Frontal cortex (tissue), 4 donors: Measurements from ENCODE around the gene AQP6. TPM values are rescaled to one million over a fixed set of nuclear protein-coding genes. Genes with fewer than 3 reads are reported as not detected.

Experiments used
- DNase-seq, 2 donors: peaks; one replicate each; pipeline ENCODE4 v3.0.0; 2012; ENCODE audit warnings: low spot score in 2 of 2
- FAIRE-seq: peaks from 2 replicates; lab custom pipeline; 2012; peaks lifted over from hg19 to GRCh38; lab: Jason Lieb, UNC
- total RNA-seq: library from RNA; depleted of rRNA; stranded (reverse); fragments of >200 nt; gene quantifications from one replicate; pipeline ENCODE4 v1.2.3, GENCODE V29; 2014
- donor health status: control.
- donor health status: control.
- donor health status: control.

AQP6 gene
- total RNA-seq, 1 donor from 2014 or later: not detected

DNA sequence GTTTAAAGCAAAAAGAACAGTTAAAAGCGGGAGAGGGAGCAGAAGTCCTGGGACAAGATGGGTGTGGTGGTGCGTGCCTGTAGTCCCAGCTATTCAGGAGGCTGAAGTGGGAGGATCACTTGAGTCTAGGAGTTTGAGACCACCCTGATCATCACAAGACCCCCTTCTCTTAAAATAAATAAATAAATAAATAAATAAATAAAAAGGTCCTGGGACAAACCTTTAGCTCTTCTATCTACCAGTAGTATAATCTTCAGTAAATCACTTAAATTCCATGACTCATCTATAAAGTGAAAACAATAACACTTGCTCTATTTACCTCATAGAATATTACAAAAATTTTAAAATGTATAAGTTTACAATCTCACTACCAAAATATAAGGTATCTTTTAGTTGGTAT is 46.8 kb downstream of the AQP6 start:
- DNase-seq: no peak
- FAIRE-seq: no peak

DNA sequence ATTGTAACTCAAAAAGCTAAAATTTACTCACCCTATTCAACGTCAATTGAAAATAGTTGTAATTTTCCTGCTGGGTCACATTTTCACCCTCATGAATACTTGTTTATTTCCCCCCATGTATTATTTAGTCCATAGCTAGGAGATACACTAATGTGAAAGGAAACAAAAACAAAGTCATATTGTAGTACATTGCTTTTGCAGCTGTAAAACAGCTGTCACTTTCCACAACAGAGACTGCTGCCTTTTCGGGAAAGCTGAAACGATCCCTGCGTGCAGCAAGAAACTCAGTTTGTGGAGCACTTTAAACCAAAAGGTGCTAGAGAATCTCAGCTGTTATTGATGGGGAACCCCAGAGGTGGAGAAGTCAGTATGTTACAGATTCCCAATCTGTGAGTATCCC is 48.3 kb downstream of the AQP6 start:
- no peak for FAIRE-seq

DNA sequence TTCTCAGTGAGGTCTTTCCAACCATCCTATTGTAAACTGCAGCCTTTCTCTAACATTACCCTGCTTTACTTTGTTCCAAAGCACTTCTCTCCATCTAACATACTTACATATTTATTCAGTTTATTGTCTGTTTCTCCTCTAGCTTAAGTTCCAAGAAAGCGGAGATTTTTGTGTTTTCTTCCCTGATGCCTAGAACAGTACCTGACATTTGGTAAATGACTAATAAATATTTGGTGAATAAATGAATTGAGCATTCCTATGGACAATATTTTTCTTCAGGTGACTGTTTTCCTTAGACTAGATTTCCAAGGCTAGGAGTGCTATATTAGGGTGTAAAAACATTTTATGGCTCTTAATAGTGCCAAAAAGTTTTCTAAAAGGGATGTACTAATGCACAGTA is 50.2 kb downstream of the AQP6 start:
- FAIRE-seq: no peak

More for the DNA sequence above, 48.3 kb downstream of the AQP6 start:
- DNase-seq: no peak

DNA sequence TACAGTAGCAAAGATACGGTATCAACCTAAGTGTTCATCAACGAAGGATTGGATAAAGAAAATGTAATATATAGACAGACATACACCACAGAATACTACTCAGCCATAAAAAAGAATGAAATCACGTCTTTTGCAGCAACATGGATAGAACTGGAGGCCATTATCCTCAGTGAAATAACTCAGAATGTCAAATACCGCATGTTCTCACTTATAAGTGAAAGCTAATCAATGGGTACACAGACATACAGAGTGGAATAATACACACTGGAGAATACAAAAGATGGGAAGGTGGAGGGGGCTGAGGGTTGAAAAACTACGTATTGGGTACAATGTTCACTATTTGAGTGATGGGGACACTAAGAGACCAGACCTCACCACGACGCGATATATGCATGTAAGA is 51.5 kb downstream of the AQP6 start:
- FAIRE-seq: no peak
- DNase-seq: no peak

More for the DNA sequence above, 50.2 kb downstream of the AQP6 start:
- no peak for DNase-seq

DNA sequence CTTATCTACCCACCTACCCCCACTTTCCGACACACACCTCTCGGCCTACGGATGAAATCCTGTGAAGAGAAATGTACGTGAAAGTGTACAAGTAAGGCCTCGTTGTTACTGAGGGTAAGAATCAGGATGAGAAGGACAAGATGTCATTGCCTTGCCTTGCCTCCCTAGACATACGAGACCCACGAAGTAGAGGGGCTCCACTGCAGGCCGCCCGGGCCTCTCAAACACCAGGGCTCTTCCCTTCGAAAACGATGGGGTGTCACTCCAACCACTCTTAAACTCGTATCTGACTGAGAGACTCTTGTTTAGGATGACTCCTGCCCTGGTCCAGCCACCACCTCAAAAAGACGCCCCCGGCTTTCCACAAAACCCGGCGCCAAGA is 52.0 kb downstream of the AQP6 start:
- no peak for FAIRE-seq

DNA sequence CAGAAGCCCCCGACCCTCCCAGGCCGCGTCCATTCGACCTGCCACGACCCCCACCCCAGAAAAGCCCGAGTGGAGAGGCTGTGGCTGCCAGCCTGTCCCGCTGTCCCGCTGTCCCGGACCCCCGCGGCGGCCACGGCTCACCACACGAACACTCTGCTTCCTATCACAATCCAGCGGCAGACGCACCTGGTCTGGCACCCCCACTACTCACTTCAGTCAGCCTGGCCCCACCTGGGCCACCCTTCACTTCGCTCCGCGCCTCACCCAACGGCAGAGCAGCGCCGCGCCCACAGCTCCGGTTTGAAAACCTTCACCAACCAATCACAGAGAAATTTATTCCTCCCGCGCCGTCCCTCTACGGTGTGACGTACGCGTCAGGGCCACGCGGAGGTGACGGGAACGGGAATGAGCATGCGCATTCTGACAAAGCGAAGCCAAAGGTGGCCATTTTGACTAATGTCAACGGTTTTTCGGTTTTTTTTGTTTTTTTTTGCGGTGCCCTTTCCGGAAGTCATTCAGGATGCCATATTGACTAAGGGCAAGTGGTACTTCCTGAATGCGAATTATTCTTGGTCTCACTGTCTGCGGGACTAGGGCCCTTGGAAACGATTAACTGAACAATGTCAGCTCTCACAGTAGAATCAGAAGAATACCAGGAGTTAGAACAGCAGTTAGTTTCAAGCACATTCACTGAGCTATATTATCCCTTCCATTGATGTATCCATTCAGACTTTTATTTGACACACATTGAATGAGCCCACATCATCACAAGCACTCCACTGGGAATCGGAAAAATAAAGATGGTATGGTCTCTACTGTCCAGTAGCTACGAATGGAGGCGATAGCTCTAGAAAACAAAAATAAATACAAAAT is 52.7 kb downstream of the AQP6 start, which contains the start of gene RACGAP1:
Gene RACGAP1 (minus strand): TSS at position 308 of the 873 bp plus-strand sequence. CDS start 8,779 bp downstream, outside the sequence.
- DNase-seq (peak; percentile 91 to 96), FAIRE-seq (peak; percentile 86)

More for the DNA sequence above, 52.0 kb downstream of the AQP6 start:
- no peak for DNase-seq

DNA sequence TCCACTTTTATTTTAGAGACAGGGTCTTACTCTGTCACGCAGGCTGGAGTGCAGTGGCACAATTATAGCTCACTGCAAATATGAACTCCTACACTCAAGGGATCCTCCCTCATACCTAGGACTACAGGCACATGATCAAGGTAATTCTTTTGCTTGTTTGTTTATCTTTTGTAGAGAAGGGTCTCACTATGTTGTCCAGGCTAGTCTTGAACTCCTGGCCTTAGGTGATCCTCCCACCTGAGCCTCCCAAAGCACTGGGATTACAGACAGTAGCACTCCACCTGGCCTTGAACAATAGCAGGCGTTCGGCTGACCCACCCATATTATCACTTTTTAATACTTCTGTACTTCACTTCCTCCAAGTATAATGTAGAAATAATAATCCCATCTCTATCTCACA is 53.9 kb downstream of the AQP6 start:
- FAIRE-seq (no peak), DNase-seq (no peak)

Other genes starting within 250 kb of the AQP6 start
- 284 TPM for gene TMBIM6, start 231.4 kb upstream of the AQP6 start, total RNA-seq
- gene NCKAP5L, start 144.5 kb upstream of the AQP6 start, total RNA-seq: 7.3 TPM
- gene BCDIN3D, start 129.8 kb upstream of the AQP6 start, total RNA-seq: 6.9 TPM
- gene FAIM2, start 69.0 kb upstream of the AQP6 start, total RNA-seq: 17.9 TPM
- not detected for gene AQP2, start 22.2 kb upstream of the AQP6 start, total RNA-seq
- 1.2 TPM for gene AQP5, start 11.1 kb upstream of the AQP6 start, total RNA-seq
- 26.5 TPM for gene RACGAP1, start 52.5 kb downstream of the AQP6 start, total RNA-seq
- 15.5 TPM for gene ASIC1, start 84.6 kb downstream of the AQP6 start, total RNA-seq
- 35.1 TPM for gene SMARCD1, start 112.4 kb downstream of the AQP6 start, total RNA-seq
- 9.4 TPM for gene GPD1, start 131.1 kb downstream of the AQP6 start, total RNA-seq
- gene COX14, start 139.3 kb downstream of the AQP6 start, total RNA-seq: 11.0 TPM
- 104 TPM for gene CERS5, start 194.4 kb downstream of the AQP6 start, total RNA-seq